Measurements from ENCODE around the gene ACSM2A.
"Not testable (repeated sequence)": the region's sequence is repeated elsewhere in the genome, so short reads cannot be mapped to it uniquely, and the experiment has no call there.

ACSM2A gene

GRCh38 chr16:20459227-20459626 is 7.9 kb downstream of the ACSM2A start:
- DNase-seq (ENCODE audit: low read depth): not testable (repeated sequence)

- not testable (repeated sequence) for DNase-seq (ENCODE audit: low read depth)
Observed at GRCh38 chr16:20460313-20460712, 9.0 kb downstream of the ACSM2A start.

- not testable (repeated sequence) for DNase-seq (ENCODE audit: low read depth)
Observed at GRCh38 chr16:20468954-20469353, 17.6 kb downstream of the ACSM2A start.

- DNase-seq (ENCODE audit: low read depth): not testable (repeated sequence)
Observed at GRCh38 chr16:20469930-20470329, 18.6 kb downstream of the ACSM2A start.

- DNase-seq (ENCODE audit: low read depth): not testable (repeated sequence)
Observed at GRCh38 chr16:20470732-20471131, 19.4 kb downstream of the ACSM2A start.

DNA sequence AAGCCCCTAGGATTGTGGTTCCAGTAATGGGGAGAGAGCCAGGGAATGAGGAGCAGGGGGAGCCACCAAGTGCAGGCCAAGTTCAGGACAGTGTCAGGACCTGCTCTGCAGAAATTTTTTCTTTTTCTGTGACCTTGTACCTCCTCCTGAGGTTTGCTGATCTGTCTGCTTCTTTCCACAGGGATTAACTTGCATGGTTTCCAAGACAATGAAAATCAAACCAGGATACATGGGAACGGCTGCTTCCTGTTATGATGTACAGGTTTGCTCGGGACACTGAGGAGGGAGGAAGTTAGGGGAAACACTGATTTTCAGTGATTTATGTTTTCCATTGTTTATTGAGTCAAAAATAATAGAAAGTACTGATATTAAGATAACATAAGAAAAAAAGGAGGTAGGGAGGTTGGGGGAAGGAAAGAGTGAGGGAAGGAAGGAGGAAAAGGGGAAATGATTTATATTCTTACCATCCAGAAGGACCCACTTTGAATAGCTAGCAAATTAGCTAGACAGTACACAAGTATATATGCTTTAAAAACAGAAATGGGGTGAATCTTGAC is 25.9 kb downstream of the ACSM2A start:
- DNase-seq (ENCODE audit: low read depth): not testable (repeated sequence)

DNA sequence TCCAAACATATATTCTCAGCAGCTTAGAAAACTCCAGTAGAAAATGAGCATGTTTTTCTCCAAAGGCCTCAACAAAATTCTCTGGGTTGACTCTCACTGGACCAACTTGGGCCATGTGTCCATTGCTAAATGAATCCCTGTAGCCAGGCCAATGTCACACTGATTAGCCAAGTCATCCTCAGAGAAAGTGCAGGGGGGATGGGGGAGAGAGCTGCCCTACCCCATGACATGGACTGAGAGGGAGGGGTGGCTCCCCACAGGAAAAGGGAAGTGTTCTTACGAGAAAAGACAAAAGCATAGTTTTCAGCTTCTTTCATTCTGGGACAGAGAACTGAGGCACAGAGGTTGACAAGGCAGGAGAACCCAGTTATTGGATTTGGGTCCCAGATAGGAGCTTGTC is 32.7 kb downstream of the ACSM2A start:
- DNase-seq (ENCODE audit: low read depth): not testable (repeated sequence)

DNA sequence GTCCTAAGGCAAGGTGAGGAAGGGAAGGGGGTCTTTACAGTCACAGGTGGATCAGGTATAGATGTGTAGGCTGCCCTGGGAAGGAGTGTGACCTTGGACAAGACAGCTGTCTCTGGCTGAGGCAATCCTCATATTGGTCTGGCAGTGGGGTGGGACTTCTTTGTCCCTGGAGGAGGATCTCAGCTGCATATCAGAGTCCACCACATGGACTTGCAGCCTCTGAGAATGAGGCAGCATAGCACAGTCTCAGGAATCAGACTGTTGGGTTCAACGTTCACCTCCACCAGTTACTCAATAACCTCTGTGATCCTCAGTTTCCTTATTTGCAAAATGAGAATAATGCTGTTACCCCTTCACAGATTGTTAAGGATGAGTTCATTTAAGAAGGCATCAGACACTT is 33.4 kb downstream of the ACSM2A start:
- DNase-seq (ENCODE audit: low read depth): no peak

- DNase-seq (ENCODE audit: low read depth): no peak
Observed at GRCh38 chr16:20485408-20485807, 34.1 kb downstream of the ACSM2A start.

DNA sequence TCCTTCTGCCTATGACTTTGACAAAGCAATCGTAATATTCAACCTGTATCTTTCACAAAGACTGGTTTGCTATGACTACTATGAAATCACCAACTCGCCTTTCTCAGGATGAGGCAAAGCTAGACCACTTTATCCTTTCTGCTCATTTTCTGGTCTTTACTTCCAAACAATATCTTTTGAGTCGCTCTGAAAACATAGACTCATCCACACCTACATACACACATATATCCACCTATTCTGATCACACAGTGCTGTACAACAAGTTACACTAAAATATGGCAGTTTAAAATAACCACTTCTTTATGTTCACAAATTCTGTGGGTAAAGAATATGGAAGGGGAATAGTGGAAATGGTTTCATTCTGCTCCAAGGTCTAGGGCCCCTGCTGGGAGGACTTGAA is 39.7 kb downstream of the ACSM2A start:
- not testable (repeated sequence) for DNase-seq (ENCODE audit: low read depth)

DNA sequence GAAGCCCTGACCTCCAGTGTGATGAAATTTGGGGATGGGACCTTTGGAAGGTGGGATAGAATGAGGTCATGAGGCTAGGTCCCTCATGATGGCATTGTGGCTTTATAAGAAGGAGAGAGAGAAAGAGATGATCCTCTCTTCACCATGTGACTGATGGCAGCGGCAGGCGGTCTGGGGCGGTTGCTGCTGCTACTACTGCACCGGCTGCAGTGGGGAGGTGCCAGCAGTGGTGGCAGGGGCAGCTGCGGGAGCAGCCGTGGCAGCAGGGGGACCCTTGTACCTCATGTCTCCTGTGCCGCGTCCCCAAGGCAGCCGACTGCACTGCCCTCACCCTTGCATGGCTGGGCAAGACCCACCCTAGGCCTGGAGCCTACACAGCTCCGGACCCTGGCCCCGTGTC is 40.1 kb downstream of the ACSM2A start:
- not testable (repeated sequence) for DNase-seq (ENCODE audit: low read depth)

GRCh38 chr16:20504418-20504817 is 53.1 kb downstream of the ACSM2A start:
- DNase-seq (ENCODE audit: low read depth): no peak

GRCh38 chr16:20507280-20507679 is 56.0 kb downstream of the ACSM2A start:
- no peak for DNase-seq (ENCODE audit: low read depth)

DNA sequence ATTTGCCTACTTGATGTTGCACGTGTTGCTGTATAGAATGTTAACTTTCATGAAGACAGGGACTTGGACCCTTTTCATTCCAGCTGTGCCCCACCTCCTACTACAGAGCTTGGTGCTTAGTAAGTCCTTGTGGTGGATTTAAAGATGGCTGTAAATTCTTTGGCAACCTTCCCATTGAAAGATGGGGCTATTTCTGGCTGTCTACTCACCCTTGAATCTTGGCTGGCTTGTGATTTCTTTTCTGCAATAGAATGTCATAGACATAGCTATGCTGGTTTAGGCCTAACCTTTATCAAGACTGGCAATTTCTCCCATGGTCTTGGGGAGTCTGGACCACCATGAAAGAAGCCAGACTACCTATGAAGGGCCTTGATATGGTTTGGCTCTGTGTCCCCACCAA is 59.0 kb downstream of the ACSM2A start:
- no peak for DNase-seq (ENCODE audit: low read depth)

GRCh38 chr16:20515688-20516090 is 64.4 kb downstream of the ACSM2A start:
- no peak for DNase-seq (ENCODE audit: low read depth)

DNA sequence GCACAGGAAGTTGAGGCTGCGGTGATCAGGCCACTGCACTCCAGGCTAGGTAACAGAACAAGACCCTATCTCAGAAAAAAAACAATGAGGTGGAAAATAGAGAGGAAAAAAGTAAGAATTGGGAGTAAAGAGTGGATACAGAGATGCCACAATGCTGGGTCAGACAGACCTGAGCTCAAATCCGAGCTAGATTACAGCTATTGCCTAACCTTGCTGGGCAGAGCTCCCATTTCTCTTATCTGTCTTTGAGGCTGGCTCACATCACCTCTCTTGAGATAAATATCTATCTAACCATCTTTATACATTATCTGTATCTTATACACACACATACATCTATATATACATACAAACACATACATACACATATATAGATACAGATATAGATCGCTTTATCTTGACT is 65.8 kb downstream of the ACSM2A start:
- DNase-seq (ENCODE audit: low read depth): no peak

DNA sequence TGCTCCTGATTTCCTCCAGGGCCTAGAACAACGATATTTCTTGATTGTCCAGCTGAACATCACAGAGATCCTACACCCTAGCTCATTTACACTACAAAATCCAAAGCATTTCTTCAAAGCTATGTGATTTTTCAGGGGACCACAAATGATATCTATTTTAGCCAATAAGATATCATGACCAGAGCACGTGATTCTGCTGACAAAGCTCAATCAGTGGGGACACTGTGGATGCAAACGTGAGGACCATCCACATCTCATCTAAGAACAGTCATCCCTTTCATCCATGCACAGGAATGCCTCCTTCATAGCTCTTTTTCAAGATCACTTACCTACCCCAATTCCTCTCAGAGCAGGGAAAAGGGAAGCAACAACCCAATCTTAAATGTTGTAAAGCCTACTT is 67.9 kb downstream of the ACSM2A start:
- DNase-seq (ENCODE audit: low read depth): no peak

DNA sequence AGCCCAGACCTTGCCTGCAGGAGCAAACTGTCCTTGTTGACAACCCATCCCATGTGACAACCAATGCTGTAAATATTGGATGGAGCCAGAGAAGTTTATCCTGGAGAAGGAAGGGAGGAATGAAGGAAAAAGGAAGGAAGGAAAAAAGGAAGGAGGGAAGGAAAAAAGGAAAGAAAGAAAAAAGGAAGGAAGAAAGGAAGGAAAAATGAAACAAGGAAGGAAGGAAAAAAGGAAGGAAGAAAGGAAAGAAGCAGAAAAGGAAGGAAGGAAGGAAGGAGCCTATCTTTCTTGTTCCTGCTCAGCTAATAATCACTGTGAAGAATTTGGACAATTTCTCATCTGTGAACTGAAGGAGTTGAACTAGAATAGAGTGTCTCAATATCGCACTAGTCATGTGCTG is 68.8 kb downstream of the ACSM2A start:
- no peak for DNase-seq (ENCODE audit: low read depth)

GRCh38 chr16:20531795-20532194 is 80.5 kb downstream of the ACSM2A start:
- not testable (repeated sequence) for DNase-seq (ENCODE audit: low read depth)

GRCh38 chr16:20532284-20532792 is 81.0 kb downstream of the ACSM2A start:
- DNase-seq (ENCODE audit: low read depth): not testable (repeated sequence)

DNA sequence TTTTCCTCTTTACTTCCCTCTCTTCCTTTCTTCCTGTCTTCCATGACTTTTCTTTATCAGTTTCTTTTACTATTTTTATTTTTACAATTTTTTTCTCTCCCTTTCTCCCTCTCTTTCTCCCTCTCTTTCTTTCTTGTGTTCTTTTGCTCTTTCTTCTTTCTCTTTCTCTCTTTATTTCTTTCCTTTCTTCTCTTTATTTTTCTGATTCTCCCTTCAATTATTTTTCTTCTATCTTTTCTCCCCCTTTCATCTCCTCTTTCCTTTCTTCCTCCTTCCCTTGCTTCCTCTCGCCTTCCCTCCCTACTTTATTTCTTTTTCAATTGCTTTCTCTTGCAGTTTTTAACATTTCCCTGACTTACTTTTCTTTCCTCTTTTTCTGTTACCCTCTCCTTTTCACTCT is 85.3 kb downstream of the ACSM2A start:
- not testable (repeated sequence) for DNase-seq (ENCODE audit: low read depth)
